Neuronal stem cell (in vitro differentiated cells): ENCODE measurements around the gene HPS6. TPM values are rescaled to one million over a fixed set of nuclear protein-coding genes. Genes with fewer than 3 reads are reported as not detected.

Source experiments
- DNase-seq: peaks from one replicate; pipeline ENCODE4 v3.0.0-alpha.2; 2013; ENCODE audit warnings: low spot score
- H2AFZ ChIP-seq: one replicate; pipeline ENCODE4 v1.6.1; 2013; ENCODE audit warnings: mild to moderate bottlenecking, low read length, inconsistent platforms
- H2AK5ac ChIP-seq: 2 replicates; pipeline ENCODE4 v1.6.1; 2013; ENCODE audit warnings: low read depth, mild to moderate bottlenecking, inconsistent platforms, low read length, moderate library complexity, mixed read lengths
- H2BK120ac ChIP-seq: 2 replicates; pipeline ENCODE4 v1.6.1; 2013; ENCODE audit warnings: low read depth, mild to moderate bottlenecking, inconsistent platforms, low read length, moderate library complexity, mixed read lengths
- H2BK12ac ChIP-seq: one replicate; pipeline ENCODE4 v1.6.1; 2013; ENCODE audit warnings: low read length, inconsistent platforms
- H2BK15ac ChIP-seq: 2 replicates; pipeline ENCODE4 v1.6.1; 2013; ENCODE audit warnings: mild to moderate bottlenecking, low read length, inconsistent platforms, mixed read lengths
- H2BK5ac ChIP-seq: one replicate; pipeline ENCODE4 v1.6.1; 2013; ENCODE audit warnings: inconsistent platforms, mild to moderate bottlenecking, low read length, moderate library complexity
- H3K14ac ChIP-seq: one replicate; pipeline ENCODE4 v1.6.1; 2013; ENCODE audit warnings: low read length, inconsistent platforms
- H3K18ac ChIP-seq: 2 replicates; pipeline ENCODE4 v1.6.1; 2013; ENCODE audit warnings: low read length, inconsistent platforms
- H3K23ac ChIP-seq: 2 replicates; pipeline ENCODE4 v1.6.1; 2013; ENCODE audit warnings: low read depth, mild to moderate bottlenecking, mixed read lengths, low read length, inconsistent platforms; ENCODE audit not compliant: poor library complexity
- H3K27ac ChIP-seq: replicated peaks from 3 replicates; pipeline ENCODE4 v1.5.1; 2013; ENCODE audit warnings: low read length, inconsistent platforms
- H3K27me3 ChIP-seq, 3 experiments: 2 replicates each; pipeline ENCODE4 v1.6.1; 2013; ENCODE audit warnings: low read length in 3 of 3, mild to moderate bottlenecking in 2 of 3, inconsistent platforms in 1 of 3, low read depth in 1 of 3, mixed read lengths in 1 of 3, moderate library complexity in 1 of 3; ENCODE audit not compliant: control insufficient read depth in 3 of 3, insufficient read depth in 3 of 3
- H3K36me3 ChIP-seq, 2 donors: replicated peaks in 1 of 2; 2 replicates each; pipeline ENCODE4 v1.6.1; 2013; ENCODE audit warnings: low read length in 2 of 2; ENCODE audit not compliant: control insufficient read depth in 2 of 2, insufficient read depth in 2 of 2
- H3K4ac ChIP-seq: 2 replicates; pipeline ENCODE4 v1.6.1; 2013; ENCODE audit warnings: inconsistent platforms, mild to moderate bottlenecking, low read length, moderate library complexity
- H3K4me1 ChIP-seq, 2 donors: 1 replicate in 1 of 2; 2 replicates in 1 of 2; pipeline ENCODE4 v1.6.1; 2013; ENCODE audit warnings: low read length in 2 of 2, low read depth in 1 of 2; ENCODE audit not compliant: control insufficient read depth in 2 of 2, insufficient read depth in 1 of 2
- H3K4me2 ChIP-seq: one replicate; pipeline ENCODE4 v1.6.1; 2013; ENCODE audit warnings: mild to moderate bottlenecking, low read length, inconsistent platforms; ENCODE audit not compliant: insufficient read depth, poor library complexity, severe bottlenecking
- H3K4me3 ChIP-seq, 2 donors: 2 replicates each; pipeline ENCODE4 v1.5.1; 2013; ENCODE audit warnings: low read length in 2 of 2, mild to moderate bottlenecking in 2 of 2, inconsistent platforms in 1 of 2, moderate library complexity in 1 of 2
- H3K79me1 ChIP-seq: one replicate; pipeline ENCODE4 v1.6.1; 2013; ENCODE audit warnings: low read depth, mild to moderate bottlenecking, inconsistent platforms, low read length, moderate library complexity
- H3K9ac ChIP-seq: one replicate; pipeline ENCODE4 v1.6.1; 2013; ENCODE audit warnings: mild to moderate bottlenecking, low read depth, low read length, inconsistent platforms; ENCODE audit not compliant: poor library complexity
- H3K9me3 ChIP-seq, 2 donors: replicated peaks in 1 of 2; 2 replicates each; pipeline versions ENCODE3 to v1.6.1; 2013; ENCODE audit warnings: low read length in 2 of 2, mild to moderate bottlenecking in 2 of 2, inconsistent platforms in 1 of 2, low read depth in 1 of 2, mixed read lengths in 1 of 2, moderate library complexity in 1 of 2; ENCODE audit not compliant: control insufficient read depth in 2 of 2, insufficient read depth in 1 of 2
- H4K8ac ChIP-seq: one replicate; pipeline ENCODE4 v1.6.1; 2013; ENCODE audit warnings: low read depth, mild to moderate bottlenecking, inconsistent platforms, low read length, moderate library complexity
- H4K91ac ChIP-seq: one replicate; pipeline ENCODE4 v1.6.1; 2013; ENCODE audit warnings: low read length, low read depth, mild to moderate bottlenecking, inconsistent platforms; ENCODE audit not compliant: poor library complexity
- WGBS, 2 donors: extraction: QIAGEN DNeasy Blood & Tissue Kit; methylation state at CpG; one replicate each; pipeline ENCODE4 v1.1.7; 2013; ENCODE audit warnings: missing lambda C conversion rate in 2 of 2, mixed read lengths in 1 of 2; ENCODE audit not compliant: insufficient read length in 2 of 2, insufficient replicate concordance in 1 of 2; ENCODE audit errors: extremely low coverage in 2 of 2; 5-methylcytosine and 5-hydroxymethylcytosine counted together
- polyA plus RNA-seq, 2 experiments: library from polyadenylated mRNA; stranded (reverse); fragments of 200-250 nt; gene quantifications; one replicate each; pipeline ENCODE4 v1.2.3, GENCODE V29; 2013

The HPS6 gene
- 6.3 TPM for polyA plus RNA-seq (2013, experiment 1 of 2)
- polyA plus RNA-seq (2013, experiment 2 of 2), result 6.3 TPM

DNA sequence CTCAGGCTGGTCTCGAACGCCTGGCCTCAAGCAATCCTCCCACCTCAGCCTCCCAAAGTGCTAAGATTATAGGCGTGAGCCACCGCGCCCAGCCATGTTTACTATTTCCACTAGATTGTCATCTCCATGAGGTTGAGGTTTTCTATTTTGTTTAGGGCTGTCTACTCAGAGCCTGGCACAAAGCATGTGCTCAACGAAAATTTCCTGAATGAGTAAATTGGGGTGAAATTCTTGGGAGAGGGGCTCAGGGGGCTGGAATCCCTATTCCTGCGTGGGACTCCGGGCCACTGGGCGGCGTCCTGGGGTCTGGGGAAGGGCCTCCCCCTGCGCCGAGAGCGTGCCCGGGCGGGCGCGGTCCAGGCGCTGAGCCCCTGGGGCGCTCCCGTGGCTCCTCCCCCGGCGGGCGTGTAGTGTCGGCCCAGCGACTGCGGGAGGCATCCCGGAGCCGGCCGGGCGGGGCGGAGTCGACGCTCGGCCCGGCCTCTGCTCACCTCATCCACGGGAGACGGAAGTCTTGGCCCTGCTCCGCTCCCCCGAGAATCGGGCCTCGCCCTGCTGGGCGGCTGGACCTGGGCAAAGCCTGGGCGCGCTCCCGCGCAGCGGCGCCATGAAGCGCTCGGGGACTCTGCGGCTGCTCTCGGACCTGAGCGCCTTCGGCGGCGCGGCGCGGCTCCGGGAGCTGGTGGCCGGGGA, at the start of gene HPS6:
Gene HPS6, plus strand, starts transcription at position 482 of the 693 bp plus-strand sequence. Its CDS starts 126 bp downstream, at position 608.
- peaks cover 5 to 8% of the 10 kb centered on the region in 2 donors for H3K4me1 ChIP-seq
- peak within 1 kb of the TSS; percentile 87 to 97 for H3K4me3 ChIP-seq
- peak within 1 kb of the TSS; percentile 23 for H3K4ac ChIP-seq
- H3K27me3 ChIP-seq, result peaks cover 0 to 12% (median 0%) of the 10 kb centered on the region in 3 experiments
- no peak within 1 kb of the TSS for H4K91ac ChIP-seq
- H3K9ac ChIP-seq, result peak within 1 kb of the TSS; percentile 92
- no peaks in the 10 kb centered on the region for H3K9me3 ChIP-seq
- peak within 1 kb of the TSS; percentile 62 for H2BK120ac ChIP-seq
- H3K36me3 ChIP-seq, result peaks cover 5 to 30% of the 10 kb centered on the region in 2 donors
- no peak within 1 kb of the TSS for H4K8ac ChIP-seq
- peak within 1 kb of the TSS; percentile 91 for H2AK5ac ChIP-seq
- H2AFZ ChIP-seq, result peak within 1 kb of the TSS; percentile 94
- H2BK5ac ChIP-seq, result no peak within 1 kb of the TSS
- H3K27ac ChIP-seq, result no peak within 1 kb of the TSS
- peak; percentile 66 for DNase-seq
- H2BK15ac ChIP-seq, result peak within 1 kb of the TSS; percentile 21
- peak within 1 kb of the TSS; percentile 82 for H3K4me2 ChIP-seq
- no peak within 1 kb of the TSS for H2BK12ac ChIP-seq
- no CpG with 5 or more reads among the region's 61 CpGs for WGBS, 2 donors
- H3K14ac ChIP-seq, result peak within 1 kb of the TSS; percentile 67
- H3K79me1 ChIP-seq, result peaks cover 3% of the 10 kb centered on the region
- peak within 1 kb of the TSS; percentile 75 for H3K23ac ChIP-seq
- peak within 1 kb of the TSS; percentile 96 for H3K18ac ChIP-seq

DNA sequence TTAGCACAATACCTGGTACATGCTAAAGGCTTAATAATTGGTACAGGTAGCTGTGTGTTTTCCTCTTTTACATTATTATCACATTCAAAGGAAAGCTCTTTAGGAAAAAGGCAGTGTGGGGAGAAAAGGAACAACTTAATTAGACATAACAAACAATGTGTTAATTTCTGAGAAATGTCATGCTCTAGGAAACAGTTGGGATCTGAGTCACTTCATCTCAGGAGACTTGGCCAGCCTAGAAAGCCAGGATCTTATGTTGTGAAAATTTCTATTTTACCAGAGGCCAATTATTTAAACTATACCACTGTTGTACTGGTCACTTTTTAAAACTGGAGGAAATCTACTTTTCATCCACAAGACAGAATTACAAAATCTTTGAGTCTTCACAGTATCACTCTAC, 48.7 kb upstream of the HPS6 start:
- H2BK12ac ChIP-seq, result no peak overlapping the region
- no peaks in the 10 kb centered on the region for H3K27me3 ChIP-seq
- H3K4ac ChIP-seq, result no peak overlapping the region
- no peaks in the 10 kb centered on the region for H3K4me1 ChIP-seq
- H3K4me3 ChIP-seq, result no peak overlapping the region
- no peak overlapping the region for H3K4me2 ChIP-seq
- H2AFZ ChIP-seq, result no peak overlapping the region
- H3K23ac ChIP-seq, result no peak overlapping the region
- H4K91ac ChIP-seq, result no peak overlapping the region
- H3K14ac ChIP-seq, result no peak overlapping the region
- no peaks in the 10 kb centered on the region for H3K79me1 ChIP-seq
- H3K27ac ChIP-seq, result no peak overlapping the region
- no peak overlapping the region for H2AK5ac ChIP-seq
- H2BK15ac ChIP-seq, result no peak overlapping the region
- no peak overlapping the region for H4K8ac ChIP-seq
- no peak overlapping the region for H2BK120ac ChIP-seq
- DNase-seq, result no peak
- peaks cover 2 to 62% of the 10 kb centered on the region in 2 donors for H3K36me3 ChIP-seq
- H3K9me3 ChIP-seq, result peaks cover 0 to 4% of the 10 kb centered on the region in 2 donors
- no peak overlapping the region for H3K9ac ChIP-seq
- H3K18ac ChIP-seq, result no peak overlapping the region
- H2BK5ac ChIP-seq, result no peak overlapping the region

DNA sequence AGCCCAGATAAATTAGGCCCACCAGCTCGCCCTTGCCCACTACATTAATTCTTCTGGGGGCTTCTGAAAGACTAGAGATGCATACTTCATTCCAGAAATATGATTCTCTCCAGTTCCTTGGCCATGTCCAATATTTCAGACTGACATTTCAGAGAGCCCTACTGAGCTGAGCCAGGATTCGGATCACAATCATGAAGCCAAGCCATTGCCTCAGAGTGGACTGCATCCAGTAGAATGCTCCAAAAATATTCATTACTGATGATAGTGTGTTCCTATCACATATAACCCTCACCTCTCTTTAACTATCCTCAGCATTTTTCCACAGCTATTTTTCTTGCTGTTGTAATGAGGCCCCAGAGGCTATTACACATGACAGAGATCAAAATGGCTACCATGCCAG, 47.9 kb upstream of the HPS6 start:
- Histone ChIP-seq H3K9ac (no peak overlapping the region), H4K8ac (no peak overlapping the region), H3K4me2 (no peak overlapping the region), H3K18ac (no peak overlapping the region), H3K79me1 (no peaks in the 10 kb centered on the region), H2BK12ac (no peak overlapping the region), H3K4ac (no peak overlapping the region), H3K27me3 (no peaks in the 10 kb centered on the region), H3K4me3 (no peak overlapping the region), H3K36me3 (peaks cover 2 to 62% of the 10 kb centered on the region in 2 donors), H2BK5ac (no peak overlapping the region), H2AK5ac (no peak overlapping the region), H2BK15ac (no peak overlapping the region), H3K27ac (no peak overlapping the region), H2BK120ac (no peak overlapping the region), H2AFZ (no peak overlapping the region), H3K14ac (no peak overlapping the region), H4K91ac (no peak overlapping the region), H3K4me1 (no peaks in the 10 kb centered on the region), H3K9me3 (peaks cover 0 to 4% of the 10 kb centered on the region in 2 donors), H3K23ac (no peak overlapping the region)
- DNase-seq, result no peak
- WGBS, 2 donors, result no CpG with 5 or more reads among the region's 2 CpGs

DNA sequence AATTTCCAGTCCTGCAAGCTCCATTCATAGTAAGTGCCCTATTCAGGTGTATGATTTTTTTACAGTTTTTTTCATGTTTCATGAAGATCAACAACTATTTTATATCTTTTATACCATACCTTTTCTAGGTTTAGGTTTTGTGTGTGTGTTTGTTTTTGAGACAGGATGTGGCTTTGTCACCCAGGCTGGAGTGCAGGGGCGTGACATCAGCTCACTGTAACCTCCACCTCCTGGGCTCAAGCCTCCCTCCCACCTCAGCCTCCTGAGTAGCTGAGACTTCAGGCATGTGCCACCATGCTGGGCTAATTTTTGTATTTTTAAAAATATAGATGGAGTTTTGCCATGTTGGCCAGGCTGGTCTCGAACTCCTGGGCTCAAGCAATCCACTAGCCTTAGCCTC, 44.2 kb upstream of the HPS6 start:
- H3K9ac ChIP-seq, result no peak overlapping the region
- no peak overlapping the region for H2BK12ac ChIP-seq
- no peak overlapping the region for H4K91ac ChIP-seq
- H3K79me1 ChIP-seq, result no peaks in the 10 kb centered on the region
- H3K27me3 ChIP-seq, result no peaks in the 10 kb centered on the region
- H2BK15ac ChIP-seq, result no peak overlapping the region
- no CpG with 5 or more reads among the region's 2 CpGs for WGBS, 2 donors
- peaks cover 0 to 4% of the 10 kb centered on the region in 2 donors for H3K9me3 ChIP-seq
- H3K14ac ChIP-seq, result no peak overlapping the region
- no peak overlapping the region for H2BK5ac ChIP-seq
- H2AK5ac ChIP-seq, result no peak overlapping the region
- H3K27ac ChIP-seq, result no peak overlapping the region
- H2AFZ ChIP-seq, result no peak overlapping the region
- H2BK120ac ChIP-seq, result no peak overlapping the region
- no peak overlapping the region for H3K23ac ChIP-seq
- H4K8ac ChIP-seq, result no peak overlapping the region
- H3K4me1 ChIP-seq, result no peaks in the 10 kb centered on the region
- peaks cover 2 to 69% of the 10 kb centered on the region in 2 donors for H3K36me3 ChIP-seq
- no peak overlapping the region for H3K4ac ChIP-seq
- no peak for DNase-seq
- H3K4me3 ChIP-seq, result no peak overlapping the region
- no peak overlapping the region for H3K4me2 ChIP-seq
- no peak overlapping the region for H3K18ac ChIP-seq
